Neural progenitor cell (in vitro differentiated cells): ENCODE measurements around the gene AZIN2.
"Not testable (repeated sequence)": the region's sequence is repeated elsewhere in the genome, so short reads cannot be mapped to it uniquely, and the experiment has no call there.

Experiments used
- CTCF ChIP-seq: fragments of 200-600 bp; sonication (generic); IDR thresholded peaks from 2 replicates; pipeline ENCODE4 v1.5.1; 2017; ENCODE audit warnings: antibody characterized with exemption, mild to moderate bottlenecking
- EZH2 ChIP-seq: fragments of 200-600 bp; sonication (generic); IDR thresholded peaks from 2 replicates; pipeline ENCODE4 v1.6.1; 2017; ENCODE audit warnings: antibody characterized with exemption, mild to moderate bottlenecking, moderate library complexity

- TF ChIP-seq CTCF, EZH2: not testable (repeated sequence)
Observed at GRCh38 chr1:33124647-33125046, 43.7 kb downstream of the AZIN2 start.
